Loucy (cell line): ENCODE results near the gene NPHP4.

Source experiments
- H2AFZ ChIP-seq: fragments of 200-600 bp; sonication (generic); 2 replicates; pipeline ENCODE4 v1.6.0; 2016; ENCODE audit warnings: antibody characterized with exemption, mild to moderate bottlenecking, low read length, moderate library complexity
- H3F3A ChIP-seq: fragments of 200-600 bp; 2 replicates; pipeline ENCODE4 v1.6.0; 2016; ENCODE audit warnings: antibody characterized with exemption, low read depth, mild to moderate bottlenecking
- H3K27me3 ChIP-seq: fragments of 200-600 bp; sonication (generic); 2 replicates; pipeline ENCODE4 v1.6.1; 2014; ENCODE audit warnings: low read length, mild to moderate bottlenecking; ENCODE audit not compliant: insufficient read depth, poor library complexity, severe bottlenecking
- H3K36me3 ChIP-seq: fragments of 200-600 bp; sonication (generic); 2 replicates; pipeline ENCODE4 v1.6.1; 2016; ENCODE audit warnings: low read length; ENCODE audit not compliant: insufficient read depth
- H3K4me1 ChIP-seq: fragments of 200-600 bp; sonication (generic); 2 replicates; pipeline ENCODE4 v1.5.1; 2014; ENCODE audit warnings: low read length, mild to moderate bottlenecking; ENCODE audit not compliant: insufficient read depth, poor library complexity, severe bottlenecking
- H3K4me2 ChIP-seq: fragments of 200-600 bp; sonication (generic); 2 replicates; pipeline ENCODE4 v1.6.0; 2014; ENCODE audit warnings: antibody characterized with exemption, low read length, low read depth, mild to moderate bottlenecking; ENCODE audit not compliant: poor library complexity, severe bottlenecking
- H3K4me3 ChIP-seq: fragments of 200-600 bp; sonication (generic); 2 replicates; pipeline ENCODE4 v1.5.1; 2014; ENCODE audit warnings: low read length, mild to moderate bottlenecking, mixed read lengths; ENCODE audit not compliant: poor library complexity, severe bottlenecking
- H3K79me2 ChIP-seq: fragments of 200-600 bp; sonication (generic); 2 replicates; pipeline ENCODE4 v1.6.1; 2014; ENCODE audit warnings: low read length; ENCODE audit not compliant: insufficient read depth
- H3K9ac ChIP-seq: fragments of 200-600 bp; sonication (generic); 2 replicates; pipeline ENCODE4 v1.6.0; 2014; ENCODE audit warnings: mild to moderate bottlenecking, low read depth, low read length, moderate library complexity; ENCODE audit not compliant: poor library complexity, severe bottlenecking
- H3K9me2 ChIP-seq: fragments of 200-600 bp; sonication (generic); replicated peaks from 2 replicates; pipeline ENCODE4 v1.6.1; 2016; ENCODE audit warnings: low read depth, low read length, mixed read lengths
- H3K9me3 ChIP-seq: fragments of 200-600 bp; sonication (generic); 2 replicates; pipeline ENCODE4 v1.6.1; 2014; ENCODE audit warnings: mild to moderate bottlenecking, antibody characterized with exemption, low read length, low read depth; ENCODE audit not compliant: insufficient read depth
- H4K20me1 ChIP-seq: fragments of 200-600 bp; sonication (generic); 2 replicates; pipeline ENCODE4 v1.6.0; 2014; ENCODE audit warnings: antibody characterized with exemption, low read length, mild to moderate bottlenecking; ENCODE audit not compliant: insufficient read depth, poor library complexity, severe bottlenecking
- EZH2phosphoT487 ChIP-seq: fragments of 200-600 bp; IDR thresholded peaks from 2 replicates; pipeline ENCODE4 v1.6.1; 2018; ENCODE audit warnings: antibody characterized with exemption, mild to moderate bottlenecking, moderate library complexity, borderline replicate concordance
- TF ChIP-seq, protein P1 (sequence below): fragments of 200-600 bp; sonication (generic); conservative IDR thresholded peaks from 2 replicates; pipeline ENCODE4 v1.5.1; 2014; ENCODE audit warnings: mild to moderate bottlenecking, antibody characterized with exemption, low read length

The NPHP4 gene

DNA sequence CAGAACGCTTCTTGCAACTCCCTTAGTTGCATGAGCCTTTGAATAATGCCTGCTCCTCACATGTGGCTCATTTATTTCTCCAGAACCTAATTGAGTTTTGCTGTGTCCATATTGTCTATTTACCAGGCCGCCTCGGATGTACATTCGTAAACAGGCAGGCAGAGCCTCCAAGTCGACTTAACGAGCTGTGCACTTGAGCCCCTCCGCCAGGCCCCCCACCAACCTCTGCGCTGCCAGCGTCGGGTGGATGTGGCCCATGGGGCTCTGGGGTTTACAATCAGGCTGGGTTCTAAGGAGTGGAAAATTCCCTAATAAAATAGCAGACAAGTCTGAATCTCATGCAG is 106.1 kb downstream of the NPHP4 start:
- no peak for TF ChIP-seq EZH2phosphoT487
- TF ChIP-seq, protein P1, sequence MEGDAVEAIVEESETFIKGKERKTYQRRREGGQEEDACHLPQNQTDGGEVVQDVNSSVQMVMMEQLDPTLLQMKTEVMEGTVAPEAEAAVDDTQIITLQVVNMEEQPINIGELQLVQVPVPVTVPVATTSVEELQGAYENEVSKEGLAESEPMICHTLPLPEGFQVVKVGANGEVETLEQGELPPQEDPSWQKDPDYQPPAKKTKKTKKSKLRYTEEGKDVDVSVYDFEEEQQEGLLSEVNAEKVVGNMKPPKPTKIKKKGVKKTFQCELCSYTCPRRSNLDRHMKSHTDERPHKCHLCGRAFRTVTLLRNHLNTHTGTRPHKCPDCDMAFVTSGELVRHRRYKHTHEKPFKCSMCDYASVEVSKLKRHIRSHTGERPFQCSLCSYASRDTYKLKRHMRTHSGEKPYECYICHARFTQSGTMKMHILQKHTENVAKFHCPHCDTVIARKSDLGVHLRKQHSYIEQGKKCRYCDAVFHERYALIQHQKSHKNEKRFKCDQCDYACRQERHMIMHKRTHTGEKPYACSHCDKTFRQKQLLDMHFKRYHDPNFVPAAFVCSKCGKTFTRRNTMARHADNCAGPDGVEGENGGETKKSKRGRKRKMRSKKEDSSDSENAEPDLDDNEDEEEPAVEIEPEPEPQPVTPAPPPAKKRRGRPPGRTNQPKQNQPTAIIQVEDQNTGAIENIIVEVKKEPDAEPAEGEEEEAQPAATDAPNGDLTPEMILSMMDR = no peak
- H3K4me3 ChIP-seq = no peak overlapping the region
- no peaks in the 10 kb centered on the region for H3K27me3 ChIP-seq
- H3K9ac ChIP-seq = no peak overlapping the region
- peaks cover 6% of the 10 kb centered on the region; the same call in 1 of the 2 replicates for H3K36me3 ChIP-seq
- no peak overlapping the region for H3K4me2 ChIP-seq
- H3K4me1 ChIP-seq = no peaks in the 10 kb centered on the region
- H2AFZ ChIP-seq = no peak overlapping the region
- H3F3A ChIP-seq = no peaks in the 10 kb centered on the region
- H3K79me2 ChIP-seq = no peaks in the 10 kb centered on the region
- no peaks in the 10 kb centered on the region for H3K9me2 ChIP-seq
- H3K9me3 ChIP-seq = no peaks in the 10 kb centered on the region
- H4K20me1 ChIP-seq = no peaks in the 10 kb centered on the region

DNA sequence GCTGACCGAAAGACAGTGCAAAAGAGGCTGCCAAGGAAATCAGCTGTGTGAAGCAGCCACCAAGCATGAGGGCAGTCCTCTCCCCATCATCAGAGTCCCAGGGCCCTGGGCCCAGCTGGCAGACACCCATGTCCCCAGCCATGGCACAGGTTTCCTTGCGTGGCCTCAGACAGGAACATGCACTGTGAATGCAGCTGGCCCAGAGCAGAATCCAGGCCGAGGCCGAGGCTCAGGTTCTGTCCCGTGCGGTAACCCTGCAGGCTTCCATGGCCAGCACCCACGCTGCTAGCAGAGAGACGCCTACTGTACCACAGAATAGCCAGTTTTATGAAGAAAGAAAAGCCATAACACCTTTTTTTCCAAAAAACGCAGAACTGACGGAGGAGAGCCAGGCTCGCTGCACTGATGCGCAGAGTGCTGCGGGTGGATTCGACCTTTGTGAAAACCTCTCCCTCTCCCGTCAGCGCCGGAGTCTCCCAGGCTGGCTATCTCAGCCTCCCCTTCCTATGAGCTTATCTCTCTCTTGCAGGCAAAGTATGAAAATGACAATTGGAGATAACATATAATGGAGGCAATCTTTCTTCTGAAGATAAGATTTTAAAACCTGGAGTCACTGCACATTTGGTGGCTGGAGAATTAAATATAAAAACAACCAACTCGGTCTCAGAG is 106.6 kb downstream of the NPHP4 start:
- Histone ChIP-seq H3K9ac (no peak overlapping the region), H4K20me1 (no peaks in the 10 kb centered on the region), H3K9me2 (no peaks in the 10 kb centered on the region), H3F3A (no peaks in the 10 kb centered on the region), H3K4me1 (no peaks in the 10 kb centered on the region), H2AFZ (no peak overlapping the region), H3K9me3 (no peaks in the 10 kb centered on the region), H3K36me3 (peaks cover 6% of the 10 kb centered on the region; the same call in 1 of the 2 replicates), H3K4me3 (no peak overlapping the region), H3K79me2 (no peaks in the 10 kb centered on the region), H3K27me3 (no peaks in the 10 kb centered on the region), H3K4me2 (no peak overlapping the region)
- no peak for TF ChIP-seq EZH2phosphoT487

DNA sequence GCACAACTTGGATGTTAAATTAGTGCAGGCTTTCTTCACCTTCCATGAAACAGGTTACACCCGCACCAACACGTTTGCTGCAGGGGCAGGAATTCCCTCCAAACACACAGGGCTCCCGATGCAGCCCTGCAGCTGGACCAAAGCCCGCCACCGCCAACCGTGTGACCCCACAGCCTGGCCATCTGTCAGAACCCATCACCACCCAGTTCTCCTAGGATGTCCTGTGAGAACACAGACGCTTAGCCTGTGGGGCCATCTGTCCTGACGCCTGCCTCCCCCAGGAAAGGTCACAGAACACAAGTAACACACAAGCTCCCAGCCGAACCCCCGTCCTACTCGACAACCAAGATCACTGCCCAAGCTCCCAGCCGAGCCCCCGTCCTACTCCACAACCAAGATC is 108.1 kb downstream of the NPHP4 start:
- Histone ChIP-seq H3K9ac (no peak overlapping the region), H3K9me3 (no peaks in the 10 kb centered on the region), H3F3A (no peaks in the 10 kb centered on the region), H3K36me3 (peaks cover 9% of the 10 kb centered on the region; the same call in 1 of the 2 replicates), H3K4me3 (no peak overlapping the region), H3K79me2 (no peaks in the 10 kb centered on the region), H3K4me1 (no peaks in the 10 kb centered on the region), H3K27me3 (no peaks in the 10 kb centered on the region), H4K20me1 (no peaks in the 10 kb centered on the region), H3K9me2 (no peaks in the 10 kb centered on the region), H2AFZ (no peak overlapping the region), H3K4me2 (no peak overlapping the region)
- TF ChIP-seq EZH2phosphoT487 = no peak
- TF ChIP-seq, protein P1 = no peak
